Stimulated activated CD8-positive, alpha-beta memory T cell treated with anti-CD3 and anti-CD28 coated beads, Interleukin-15, amount 100 ng/mL, for 48 hours (primary cell): ENCODE data around the gene ZBTB24.
"Not testable (repeated sequence)": the region's sequence is repeated elsewhere in the genome, so short reads cannot be mapped to it uniquely, and the experiment has no call there.

Experiments
- DNase-seq, 2 donors: peaks; one replicate each; pipeline ENCODE4 v3.0.0-alpha.2; 2020; ENCODE audit warnings: low read depth in 2 of 2

Gene ZBTB24

DNA sequence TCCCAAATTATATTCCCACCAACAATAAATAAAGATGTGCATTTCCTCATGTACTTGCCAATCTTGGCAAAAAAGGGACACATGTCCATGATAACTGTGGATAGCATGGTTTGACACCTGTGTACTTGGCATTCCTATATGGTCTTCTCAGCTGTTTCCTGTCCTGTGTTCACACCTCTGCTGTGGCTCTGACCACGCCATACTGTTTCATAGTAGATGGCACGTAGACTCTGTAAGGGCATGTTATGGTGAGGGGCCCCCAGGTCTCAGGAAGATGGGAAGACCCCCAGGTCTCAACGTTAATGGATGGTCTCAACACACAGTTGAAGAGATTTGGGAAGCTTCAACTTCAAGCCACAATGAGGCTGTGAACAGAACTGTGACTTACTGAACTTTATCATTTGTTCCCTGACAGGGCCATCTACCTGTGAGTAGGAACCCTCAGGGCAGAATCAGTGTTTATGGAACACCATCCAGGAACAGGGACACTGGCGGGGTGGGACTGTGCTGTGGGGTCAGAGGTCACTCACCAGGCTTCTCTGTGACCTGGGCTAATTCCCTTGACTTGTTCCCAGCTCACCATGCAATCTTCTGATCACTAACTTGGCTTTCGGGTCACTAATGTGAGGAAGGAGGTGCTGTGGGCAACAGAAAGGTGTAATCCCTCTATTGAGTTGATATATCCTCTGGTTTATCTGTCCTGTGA lies 11.8 kb downstream of the ZBTB24 start:
- DNase-seq = no peak

GRCh38 chr6:109469591-109470189 lies 13.3 kb downstream of the ZBTB24 start:
- DNase-seq = no peak

- no peak for DNase-seq
Observed at GRCh38 chr6:109467696-109468095, 15.3 kb downstream of the ZBTB24 start.

DNA sequence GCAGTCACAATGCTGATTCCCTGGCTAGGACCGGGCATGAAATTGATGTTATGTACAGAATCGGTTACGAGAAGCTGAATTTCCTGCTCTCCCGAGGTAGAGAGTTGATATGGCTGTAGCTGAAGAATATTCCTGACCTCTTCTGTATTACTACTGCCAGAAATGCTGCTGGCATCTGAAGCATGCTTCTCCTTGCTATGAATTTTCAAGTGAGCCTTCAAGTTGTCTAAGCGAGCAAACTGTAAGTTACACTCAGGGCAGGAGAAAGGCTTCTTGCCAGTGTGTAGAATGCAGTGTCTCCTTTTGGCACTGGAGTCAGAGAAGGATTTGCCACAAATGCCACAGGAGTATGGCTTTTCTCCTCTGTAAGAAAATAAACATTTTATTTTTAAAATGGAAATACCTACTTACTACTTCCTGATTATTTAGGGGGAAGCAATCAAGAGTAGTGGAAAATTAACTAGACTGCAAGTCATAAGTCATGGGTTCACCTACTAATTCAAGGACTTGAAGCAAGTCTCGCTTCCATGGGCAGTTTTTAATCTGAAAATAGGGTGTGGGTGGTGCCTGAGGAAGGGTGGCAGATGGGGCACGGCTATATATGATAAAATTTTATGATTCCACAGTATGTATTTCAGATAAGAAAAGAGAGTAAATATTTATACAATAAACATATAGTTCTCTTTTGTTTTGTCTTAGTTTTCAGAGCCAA lies 16.7 kb downstream of the ZBTB24 start:
- no peak for DNase-seq

- no peak for DNase-seq
Observed at GRCh38 chr6:109465772-109466171, 17.2 kb downstream of the ZBTB24 start.

DNA sequence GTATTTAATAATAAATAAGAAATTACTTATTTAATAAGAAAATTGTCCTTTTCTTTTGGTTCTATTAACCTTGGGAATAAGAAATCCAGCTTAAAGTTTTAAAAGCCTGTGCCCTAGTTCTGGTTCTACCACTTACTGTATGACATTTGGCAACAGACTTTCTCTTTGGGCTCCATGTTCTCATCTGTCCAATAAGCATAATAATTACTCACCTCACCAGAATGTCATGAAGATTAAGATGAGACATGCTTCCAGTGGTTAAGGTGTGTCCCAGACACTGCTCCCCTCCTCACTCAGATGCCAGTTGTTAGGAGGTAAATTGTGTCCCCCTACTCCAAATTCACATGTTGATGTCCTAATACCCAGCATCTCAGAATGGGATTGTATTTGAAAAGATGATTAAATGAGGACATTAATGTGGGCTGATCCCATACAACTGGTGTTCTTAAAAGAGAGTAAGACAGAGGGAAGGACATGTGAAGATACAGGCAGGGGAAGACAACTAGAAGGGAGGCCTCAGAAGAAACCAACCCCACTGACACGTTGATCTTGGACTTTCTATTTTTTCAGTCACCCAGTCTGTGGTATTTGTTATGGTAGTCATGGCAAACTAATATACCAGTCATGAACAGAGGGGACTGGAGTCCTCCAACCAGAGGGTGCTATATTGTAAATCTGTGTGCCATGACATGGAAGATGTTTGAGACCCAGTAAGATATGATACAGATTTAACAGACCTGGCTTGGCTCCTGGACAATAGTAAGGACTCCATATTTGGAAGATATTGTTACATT lies 21.1 kb downstream of the ZBTB24 start:
- DNase-seq = no peak

DNA sequence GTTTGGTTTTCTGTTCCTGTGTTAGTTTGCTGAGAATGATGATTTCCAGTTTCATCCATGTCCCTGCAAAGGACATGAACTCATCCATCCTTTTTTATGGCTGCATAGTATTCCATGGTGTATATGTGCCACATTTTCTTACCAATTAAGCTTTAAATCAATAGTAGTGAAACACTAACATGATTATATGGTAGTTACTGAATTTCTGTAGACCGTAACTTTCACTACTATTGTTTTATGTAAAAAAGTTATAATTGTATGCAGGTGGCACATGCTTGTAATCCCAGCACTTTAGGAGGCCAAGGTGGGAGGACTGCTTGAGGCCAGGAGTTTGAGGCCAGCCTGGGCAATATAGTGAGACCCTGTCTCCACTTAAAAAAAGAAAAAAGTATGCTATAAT lies 21.8 kb downstream of the ZBTB24 start:
- DNase-seq = not testable (repeated sequence)

- no peak for DNase-seq
Observed at GRCh38 chr6:109460161-109460829, 22.7 kb downstream of the ZBTB24 start.

DNA sequence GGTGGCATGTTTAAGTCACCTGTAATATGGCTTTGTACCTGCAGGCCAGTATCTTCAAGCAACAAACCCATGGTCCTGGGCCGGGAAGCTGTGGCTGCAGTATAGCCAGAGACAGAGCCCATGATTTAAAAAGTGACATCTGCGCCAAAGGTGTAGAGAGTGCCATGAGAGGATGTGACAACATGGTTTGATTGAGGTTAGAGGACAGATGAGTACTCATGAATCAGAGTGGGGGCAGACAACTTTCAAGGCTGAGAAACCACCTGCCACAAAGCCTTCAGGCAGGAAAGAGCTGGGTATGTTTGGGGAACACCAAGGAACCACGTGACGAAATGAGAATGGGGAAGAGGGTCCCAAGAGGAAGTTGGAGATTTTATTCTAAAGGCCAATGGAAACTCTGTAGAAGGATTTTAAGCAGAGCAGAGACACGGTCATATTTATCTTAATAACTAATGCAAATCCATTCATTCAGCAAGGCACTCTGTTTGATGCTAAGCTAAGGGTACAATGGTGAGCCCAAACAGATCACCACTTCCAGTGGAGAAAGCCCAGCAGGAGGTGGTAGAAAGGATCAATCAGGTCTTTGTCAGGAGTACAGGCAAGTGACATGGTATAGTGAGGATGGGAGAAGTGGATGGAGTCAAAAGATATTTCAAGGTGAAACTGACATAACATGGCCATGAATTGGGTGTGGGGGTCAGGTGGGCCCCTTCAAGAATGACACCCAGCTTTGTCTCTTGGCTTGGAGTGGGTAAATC lies 24.1 kb downstream of the ZBTB24 start:
- DNase-seq = peak in 1 of 2 donors; percentile 25

GRCh38 chr6:109457562-109457996 lies 25.4 kb downstream of the ZBTB24 start:
- no peak for DNase-seq

DNA sequence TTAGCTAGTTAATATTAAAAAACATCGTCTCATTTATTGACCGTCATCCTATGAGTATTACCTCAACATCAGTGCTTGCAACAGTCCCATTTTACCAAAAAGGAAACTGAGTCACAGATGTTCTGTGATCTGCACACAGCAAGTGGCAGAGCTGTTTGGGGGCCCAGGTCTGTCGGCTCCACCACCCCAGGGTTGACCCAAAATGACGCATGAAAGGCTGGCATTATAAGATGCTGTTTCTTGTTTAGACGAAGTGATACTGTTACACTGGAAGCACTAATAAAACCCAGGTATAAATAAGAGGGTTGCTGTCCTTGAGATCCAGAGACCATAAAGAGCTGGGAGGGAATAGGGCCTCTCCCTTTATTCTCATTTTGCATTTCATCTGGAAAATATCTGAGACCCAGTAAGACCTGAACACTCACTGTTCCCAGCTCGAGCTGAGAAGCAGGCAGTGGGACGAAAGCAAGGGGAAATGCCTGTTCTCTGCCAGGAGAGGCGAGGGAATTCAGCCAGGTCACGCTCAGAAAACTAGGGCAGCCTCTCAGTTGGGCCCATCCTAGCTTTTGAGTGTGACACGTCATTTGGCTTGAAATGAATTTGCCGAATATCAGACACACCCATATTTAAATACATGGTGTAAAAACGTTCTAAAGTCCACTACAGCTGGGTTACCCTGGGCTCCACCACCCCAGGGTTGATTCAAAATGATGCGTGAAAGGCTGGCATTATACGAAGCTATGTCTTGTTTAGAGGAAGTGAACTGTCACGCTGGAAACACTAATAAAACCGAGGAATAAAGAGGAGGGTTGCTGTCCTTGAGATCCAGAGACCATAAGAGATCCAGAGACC lies 26.1 kb downstream of the ZBTB24 start:
- DNase-seq = no peak

DNA sequence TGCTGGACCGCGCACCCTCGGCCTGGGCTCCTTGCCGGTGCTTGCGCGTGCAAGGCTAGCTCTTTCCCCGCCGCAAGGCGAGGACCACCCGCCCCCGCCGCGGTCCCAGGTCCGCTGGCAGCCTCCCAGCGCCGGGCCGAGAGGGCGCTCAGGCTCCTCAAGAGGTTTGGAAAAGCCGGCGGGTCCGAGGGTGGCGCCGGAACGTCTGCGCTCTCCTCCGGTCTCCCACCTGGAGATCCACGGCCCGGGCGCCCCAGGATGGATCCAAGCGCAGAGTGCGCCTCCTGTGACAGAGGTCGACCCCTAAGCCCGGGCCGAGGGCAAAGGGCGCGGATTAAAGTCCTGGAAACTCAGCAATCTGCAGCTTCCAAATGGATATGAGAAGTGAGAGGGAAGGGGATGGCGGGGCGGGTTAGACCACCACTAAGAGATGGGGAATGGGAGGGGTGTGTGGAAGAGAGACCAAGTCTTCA lies 26.9 kb downstream of the ZBTB24 start:
- DNase-seq = no peak

DNA sequence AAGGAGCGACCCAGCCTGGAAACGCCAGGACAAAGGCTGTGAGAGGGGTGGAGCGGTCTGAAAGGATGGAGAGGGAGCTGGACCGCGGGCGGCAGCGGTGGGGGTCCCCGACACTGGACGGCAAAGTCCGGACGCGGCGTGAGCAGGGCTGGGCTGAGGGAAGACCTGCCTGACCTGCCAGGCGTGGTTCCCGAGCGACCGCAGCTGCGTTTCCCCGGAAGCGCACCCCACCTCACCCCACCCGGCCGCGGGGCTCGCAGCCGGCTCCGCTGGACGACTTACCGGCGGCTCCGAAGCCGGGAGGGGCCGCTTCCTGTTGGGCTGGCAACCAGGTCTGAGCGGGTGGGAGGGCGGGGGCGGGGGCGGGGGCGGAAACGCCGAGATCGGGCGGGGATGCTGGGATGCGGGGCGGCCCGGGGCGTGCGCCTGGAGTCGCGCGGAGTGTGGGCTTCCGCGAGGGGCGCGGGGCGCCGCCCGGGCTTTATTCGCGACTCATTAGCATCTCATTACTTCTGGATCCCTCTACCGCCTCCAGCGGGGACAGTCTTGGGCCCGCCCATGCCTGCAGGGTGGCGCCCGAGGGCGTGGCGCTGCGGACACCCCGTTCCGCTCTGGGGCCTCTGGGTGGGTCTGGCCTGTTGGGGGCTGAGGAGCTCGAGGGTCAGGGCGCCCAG lies 27.4 kb downstream of the ZBTB24 start, which contains the start of gene MICAL1:
MICAL1 (minus strand) TSS at position 336 of the 674 bp plus-strand sequence. CDS start 1,576 bp downstream, outside the sequence.
- peak; percentile 45 to 55 for DNase-seq

DNA sequence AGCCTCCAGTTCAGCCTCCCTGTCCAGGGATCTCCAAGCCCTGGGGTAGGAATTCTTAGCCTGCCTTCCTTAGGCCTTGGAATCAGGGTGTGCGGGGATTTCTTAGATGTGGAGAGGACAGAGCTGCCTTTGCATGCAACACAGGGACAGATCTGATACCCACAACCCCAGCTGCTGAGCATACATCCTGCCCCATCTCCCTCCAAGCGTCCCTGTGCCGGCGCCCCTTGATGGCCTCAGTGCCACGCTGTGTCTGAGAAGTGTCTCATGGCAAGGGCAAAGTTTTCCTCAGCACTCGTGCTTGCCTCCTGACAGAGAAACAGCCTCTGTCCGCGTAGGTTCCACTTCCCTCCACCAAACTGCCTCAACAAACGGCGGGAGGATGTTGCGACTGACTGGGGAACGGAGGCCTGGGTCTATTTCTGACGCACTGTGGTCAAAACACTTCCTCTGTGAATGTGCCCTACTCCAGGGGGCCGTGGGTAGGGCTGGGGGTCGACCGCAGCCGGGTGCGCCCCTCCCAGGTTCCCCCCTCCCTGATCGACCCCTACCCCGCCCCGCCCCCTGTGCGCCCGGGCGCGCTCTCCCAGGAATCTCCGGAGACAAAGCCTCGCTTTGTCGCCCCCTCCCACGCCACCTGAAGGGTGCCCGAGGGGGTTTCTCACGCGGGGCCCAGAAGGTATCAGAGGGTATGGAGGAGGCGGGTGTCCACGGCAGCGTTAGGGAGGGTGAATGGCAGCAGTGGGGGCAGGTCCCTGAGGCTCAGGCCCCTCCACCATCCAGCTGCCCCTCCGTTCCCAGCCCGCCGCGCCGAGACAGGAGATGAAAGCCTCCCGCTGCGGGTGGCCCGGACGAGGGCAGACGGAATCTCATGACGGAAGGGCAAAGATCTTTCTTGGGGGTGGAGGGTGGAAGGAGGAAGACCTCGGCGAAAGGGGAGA lies 28.3 kb downstream of the ZBTB24 start:
- peak; percentile 54 to 57 for DNase-seq

GRCh38 chr6:109453594-109454495 lies 29.2 kb downstream of the ZBTB24 start:
- DNase-seq = no peak

DNA sequence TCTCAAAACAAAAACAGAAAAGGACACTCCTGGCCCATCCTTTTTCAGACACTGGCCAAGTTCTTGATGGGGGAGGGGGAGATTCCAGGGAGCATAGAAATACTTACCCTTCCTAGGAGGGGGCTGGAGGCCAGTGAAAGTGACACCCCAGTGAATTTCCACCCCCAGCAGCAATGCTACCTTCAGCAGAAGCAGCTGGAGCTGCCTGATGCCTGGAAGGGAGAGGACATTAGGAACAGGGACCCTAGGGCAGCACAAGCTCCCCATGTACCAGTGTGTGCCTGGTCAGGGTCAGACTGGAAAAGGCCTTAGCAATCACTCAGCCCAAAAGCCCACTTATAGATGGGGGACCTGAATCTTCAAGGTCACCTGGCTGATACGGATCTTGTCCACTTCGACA lies 29.9 kb downstream of the ZBTB24 start:
- no peak for DNase-seq

GRCh38 chr6:109452181-109452580 lies 30.8 kb downstream of the ZBTB24 start:
- no peak for DNase-seq
